ENCODE results near the gene PANK1. TPM values are rescaled to one million over a fixed set of nuclear protein-coding genes. Genes with fewer than 3 reads are reported as not detected.

PANK1 gene
- total and polyA plus RNA-seq, 9 of the 15 experiments (the other 6 are each of a cell fraction or from before 2014, with no cell fraction given): 1.7 to 10.7 (median 6.5) TPM

GRCh38 chr10:89535171-89536012 lies 109.7 kb downstream of the PANK1 start, which contains the start of gene SLC16A12:
SLC16A12 (minus strand) TSS chr10:89535594; CDS start chr10:89462578, 73,016 bp downstream.
- no peak for FAIRE-seq
- 18% methylated on average over 27 of the region's 87 CpGs for WGBS (ENCODE audit: insufficient coverage, low coverage, missing lambda C conversion rate)
- Histone ChIP-seq H3K27me3 (ENCODE audit: control insufficient read depth in 2 of 2, insufficient read depth in 2 of 2, low read length in 2 of 2) (peaks cover 0 to 25% of the 10 kb centered on the region in 2 experiments; a peak in 3 of 5 replicates), H3K36me3 (ENCODE audit: control insufficient read depth, insufficient read depth, low read length) (no peaks in the 10 kb centered on the region), H3K4me2 (ENCODE audit: insufficient read depth, low read length) (no peak within 1 kb of the TSS), H3K79me2 (ENCODE audit: control insufficient read depth, insufficient read depth, low read length) (no peaks in the 10 kb centered on the region), H3K9me1 (ENCODE audit: control insufficient read depth, insufficient read depth, low read length) (no peaks in the 10 kb centered on the region), H3K9ac (ENCODE audit: insufficient read depth in 1 of 2, low read depth in 2 of 2, low read length in 2 of 2) (no peak within 1 kb of the TSS), H3K4me1 (replicated peaks in 1 of 2; ENCODE audit: control insufficient read depth in 2 of 2, insufficient read depth in 2 of 2, low read length in 2 of 2) (0 out of 5 replicates have a peak, but pooled peaks cover 0 to 4% of the 10 kb centered on the region in 2 experiments), H3K27ac (ENCODE audit: extremely low read depth, low read depth, low read length) (no peak within 1 kb of the TSS), H4K20me1 (replicated peaks; ENCODE audit: control insufficient read depth, insufficient read depth, low read length) (no peaks in the 10 kb centered on the region), H2AFZ (ENCODE audit: low read depth, low read length) (no peak within 1 kb of the TSS), H3K9me3 (replicated peaks; ENCODE audit: control insufficient read depth, insufficient read depth, low read depth, low read length) (no peaks in the 10 kb centered on the region), H3K4me3 (no peak within 1 kb of the TSS)
- intact Hi-C loops (cut with micrococcal nuclease) (no loop called here), in situ Hi-C loops (cut with MboI) (no loop called here)
- DNase-seq (ENCODE audit: extremely low read depth in 1 of 4, low spot score in 3 of 4): no peak
- BruUV-seq (replicated peaks): no TSS peak
- TF ChIP-seq ZNF561 (CRISPR knock-in tag; conservative IDR thresholded peaks at IDR 0.05) (no peak), ZNF830 (CRISPR knock-in tag; IDR thresholded peaks at IDR 0.05) (no peak), ZNF699 (CRISPR knock-in tag; IDR thresholded peaks at IDR 0.05; ENCODE audit: insufficient replicate concordance) (no peak), CBX5 (IDR thresholded peaks at IDR 0.05; ENCODE audit: borderline replicate concordance, low read depth) (no peak), MEF2A (IDR thresholded peaks at IDR 0.05; ENCODE audit: control insufficient read depth, low read depth, low read length) (no peak), EP400 (IDR thresholded peaks at IDR 0.05) (no peak), BRD4 (IDR thresholded peaks at IDR 0.05) (no peak), NR2F6 (CRISPR knock-in tag; IDR thresholded peaks at IDR 0.05) (no peak), GATAD2B (IDR thresholded peaks at IDR 0.05; ENCODE audit: borderline replicate concordance) (no peak), ATF2 (CRISPR knock-in tag; IDR thresholded peaks at IDR 0.05) (no peak), ZNF324 (CRISPR knock-in tag; IDR thresholded peaks at IDR 0.05) (no peak), CBFA2T2 (conservative IDR thresholded peaks at IDR 0.05) (no peak), CBFA2T3 (IDR thresholded peaks at IDR 0.05) (no peak)
- ChIA-PET POLR2A (no interaction called here), CTCF (ENCODE audit: low intra/inter-chr PET ratio) (no interaction called here)
- ATAC-seq: no peak
